GM21528 (cell line): ENCODE data around the gene IGFBP6.
"Not testable (repeated sequence)": the region's sequence is repeated elsewhere in the genome, so short reads cannot be mapped to it uniquely, and the experiment has no call there.

Experiments used
- ATAC-seq: cut with Tn5 transposase; IDR thresholded peaks from one replicate; pipeline ENCODE4 v1.9.1; 2021; ENCODE audit warnings: mild to moderate bottlenecking, moderate library complexity; ENCODE audit not compliant: unreplicated experiment, low FRiP score

The IGFBP6 gene

DNA sequence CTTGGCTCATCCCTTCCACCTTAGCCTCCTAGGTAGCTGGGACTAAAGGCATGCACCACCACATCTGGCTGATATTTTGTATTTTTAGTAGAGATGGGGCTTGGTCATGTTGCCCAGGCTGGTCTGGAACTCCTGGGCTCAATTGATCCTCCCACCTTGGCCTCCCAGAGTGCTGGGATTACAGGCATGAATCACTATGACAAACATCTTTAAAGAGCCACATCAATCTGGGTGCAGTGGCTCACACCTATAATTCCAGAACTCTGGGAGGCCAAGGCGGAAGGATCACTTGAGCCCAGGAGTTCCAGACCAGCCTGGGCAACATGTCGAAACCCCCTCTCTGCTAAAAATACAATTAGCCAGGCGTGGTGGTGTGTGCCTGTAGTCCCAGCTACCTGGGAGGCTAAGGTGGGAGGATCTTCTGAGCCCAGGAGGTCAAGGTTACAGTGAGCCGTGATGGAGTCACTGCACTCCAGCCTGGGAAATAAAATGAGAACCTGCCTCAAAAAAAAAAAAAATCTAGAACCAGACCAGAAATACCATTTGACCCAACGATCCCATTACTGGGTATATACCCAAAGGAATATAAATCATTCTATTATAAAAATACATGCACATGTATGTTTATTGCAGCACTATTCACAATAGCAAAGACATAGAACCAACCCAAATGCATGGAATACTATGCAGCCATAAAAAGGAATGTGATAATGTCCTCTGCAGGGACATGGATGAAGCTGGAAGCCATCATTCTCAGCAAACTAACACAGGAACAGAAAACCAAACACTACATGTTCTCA, 2.5 kb upstream of the IGFBP6 start:
- ATAC-seq: not testable (repeated sequence)

DNA sequence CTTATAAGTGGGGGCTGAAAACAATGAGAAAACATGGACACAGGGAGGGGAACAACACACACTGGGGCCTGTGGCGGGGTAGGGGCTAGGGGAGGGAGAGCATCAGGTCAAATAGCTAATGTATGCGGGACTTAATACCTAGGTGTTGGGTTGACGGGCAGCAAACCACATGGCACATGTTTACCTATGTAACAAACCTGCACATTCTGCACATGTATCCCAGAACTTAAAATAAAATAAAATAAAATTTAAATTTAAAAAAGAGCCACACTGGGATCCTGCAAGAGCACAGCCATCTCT, 1.9 kb upstream of the IGFBP6 start:
- not testable (repeated sequence) for ATAC-seq

DNA sequence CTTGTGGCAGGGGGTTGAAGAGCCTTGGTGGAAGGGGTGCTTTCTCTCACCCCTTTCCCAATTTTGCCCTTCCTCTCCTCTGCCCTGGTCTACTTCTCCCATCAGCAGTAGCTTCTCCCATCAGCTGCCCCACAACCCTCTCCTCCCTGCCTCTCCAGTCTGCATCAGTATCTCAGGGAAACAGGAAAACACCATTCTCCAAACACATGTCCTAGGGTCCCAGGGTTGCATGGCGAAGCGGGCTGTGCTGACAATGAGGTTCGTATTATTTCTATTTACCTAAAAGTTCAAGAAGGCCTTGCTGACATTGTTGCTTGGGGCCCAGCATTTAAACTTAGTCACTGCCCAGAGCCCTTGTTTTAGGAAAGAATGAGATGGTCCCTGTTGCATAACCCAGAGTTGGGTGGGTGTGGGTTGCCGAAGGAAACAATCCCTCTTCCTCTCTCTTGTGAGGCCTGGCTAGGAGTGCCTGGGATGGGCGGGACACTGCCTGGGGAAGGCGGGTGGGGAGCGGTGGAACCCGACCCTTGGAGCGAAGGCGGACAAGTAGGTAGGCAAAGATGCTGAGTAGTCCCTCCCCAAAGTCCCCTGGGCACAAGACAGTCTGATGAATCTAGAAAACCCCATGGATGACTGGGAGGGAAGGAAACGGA, 1.3 kb upstream of the IGFBP6 start:
- no peak for ATAC-seq

DNA sequence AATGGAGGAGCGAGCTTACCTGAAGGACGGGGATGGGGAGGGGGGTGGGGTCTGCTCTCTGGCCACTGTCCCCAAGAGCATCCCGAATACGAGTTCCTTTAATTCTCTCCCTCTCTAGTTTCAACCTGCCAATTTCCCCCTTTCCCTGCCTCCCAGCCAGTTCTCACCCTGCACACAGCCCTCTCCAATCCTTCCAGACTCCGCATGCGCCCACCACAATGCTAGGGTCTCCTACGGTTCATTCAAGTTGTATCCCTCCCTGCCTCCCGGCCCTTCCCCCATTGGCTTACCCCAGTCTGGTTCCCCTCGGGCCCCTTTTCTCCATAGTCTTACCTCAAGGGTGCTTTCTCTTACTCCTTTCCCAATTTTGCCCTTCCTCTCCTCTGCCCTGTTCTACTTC, 708 bp upstream of the IGFBP6 start:
- ATAC-seq: no peak

DNA sequence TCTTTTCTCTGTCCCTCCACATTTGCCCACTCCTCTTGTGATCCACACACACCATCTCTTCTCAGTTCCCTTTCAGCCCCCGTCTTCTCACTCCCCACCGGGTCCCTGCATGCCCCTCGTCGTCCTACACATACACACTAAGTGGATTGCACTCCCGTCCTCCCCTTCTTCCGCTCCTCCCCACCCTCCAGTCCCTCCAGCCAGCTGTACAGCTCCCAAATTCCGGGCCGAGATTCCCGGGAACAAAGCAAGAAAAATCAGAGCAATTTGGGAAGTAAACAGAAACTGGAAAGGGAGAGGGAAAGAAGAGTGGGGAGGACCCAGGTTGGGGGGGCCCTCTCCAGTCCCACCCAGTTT, 282 bp upstream of the IGFBP6 start:
- ATAC-seq: no peak

DNA sequence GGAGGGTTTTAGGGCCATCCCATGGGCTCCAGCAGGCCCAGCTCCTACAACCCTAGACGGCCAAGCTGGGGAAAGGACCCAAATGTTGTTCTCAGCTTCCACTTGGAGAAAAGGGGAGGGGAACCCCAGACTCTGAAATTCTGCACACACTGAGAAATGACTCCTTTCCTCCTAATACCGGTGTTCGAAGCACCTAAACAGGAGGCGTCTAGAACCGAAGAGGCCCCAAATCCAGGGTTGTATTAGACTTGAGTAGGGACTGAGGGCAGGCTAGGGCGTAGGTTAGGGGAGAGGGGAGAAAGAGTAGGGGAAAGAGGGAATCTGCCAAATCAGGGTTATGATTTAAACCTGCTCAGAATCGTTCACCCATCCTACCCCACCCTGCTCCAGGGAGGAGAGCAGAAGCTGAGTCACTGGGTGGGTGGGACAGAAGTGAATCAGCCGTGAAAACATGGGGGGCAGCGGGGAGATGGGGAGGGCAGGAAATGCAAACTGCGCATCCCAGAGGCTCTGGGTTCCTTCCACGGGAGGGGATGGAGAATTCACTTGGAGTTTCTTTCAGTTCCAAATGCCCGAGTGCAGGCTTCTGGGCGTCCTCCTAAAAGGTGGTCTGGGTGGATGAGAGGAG, 1.0 kb downstream of the IGFBP6 start:
- ATAC-seq: no peak

DNA sequence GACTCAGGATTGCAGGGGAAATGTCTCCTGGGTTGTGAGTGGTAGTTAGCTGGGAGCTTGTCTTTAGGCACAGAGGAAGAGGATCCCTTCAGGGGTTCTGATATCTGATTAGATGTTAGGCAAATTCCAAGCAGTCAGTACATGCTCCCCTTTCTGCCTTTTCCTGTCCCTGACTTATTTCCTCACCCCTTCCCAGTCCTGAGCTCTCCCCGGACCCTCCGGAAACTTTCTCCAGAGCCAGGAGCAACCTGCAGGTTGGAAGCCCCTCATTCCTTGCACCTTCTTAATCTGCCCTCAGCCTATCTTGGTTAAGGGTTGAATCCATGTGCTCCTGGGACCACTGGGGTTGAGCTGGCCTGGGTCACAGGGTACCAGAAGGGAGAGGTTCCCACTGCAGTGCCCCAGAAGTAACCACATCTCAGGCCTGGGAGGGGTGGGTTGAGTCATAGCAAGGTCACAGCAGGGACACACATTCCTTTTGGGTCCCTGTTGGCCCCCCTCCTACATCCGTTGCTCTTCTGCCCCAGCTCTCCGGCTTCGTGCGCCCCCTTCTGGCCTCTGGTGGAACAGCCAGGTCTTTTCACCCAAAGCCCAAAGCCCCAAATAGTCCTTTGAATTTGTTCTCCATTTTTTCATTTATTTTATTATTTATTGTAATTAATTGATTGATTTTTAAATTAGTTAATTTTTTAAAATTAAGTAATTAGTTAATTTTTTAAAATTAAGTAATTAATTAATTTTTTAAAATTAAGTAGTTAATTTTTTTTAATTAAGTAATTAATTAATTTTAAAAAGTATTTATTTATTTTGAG, 1.8 kb downstream of the IGFBP6 start:
- ATAC-seq: no peak

DNA sequence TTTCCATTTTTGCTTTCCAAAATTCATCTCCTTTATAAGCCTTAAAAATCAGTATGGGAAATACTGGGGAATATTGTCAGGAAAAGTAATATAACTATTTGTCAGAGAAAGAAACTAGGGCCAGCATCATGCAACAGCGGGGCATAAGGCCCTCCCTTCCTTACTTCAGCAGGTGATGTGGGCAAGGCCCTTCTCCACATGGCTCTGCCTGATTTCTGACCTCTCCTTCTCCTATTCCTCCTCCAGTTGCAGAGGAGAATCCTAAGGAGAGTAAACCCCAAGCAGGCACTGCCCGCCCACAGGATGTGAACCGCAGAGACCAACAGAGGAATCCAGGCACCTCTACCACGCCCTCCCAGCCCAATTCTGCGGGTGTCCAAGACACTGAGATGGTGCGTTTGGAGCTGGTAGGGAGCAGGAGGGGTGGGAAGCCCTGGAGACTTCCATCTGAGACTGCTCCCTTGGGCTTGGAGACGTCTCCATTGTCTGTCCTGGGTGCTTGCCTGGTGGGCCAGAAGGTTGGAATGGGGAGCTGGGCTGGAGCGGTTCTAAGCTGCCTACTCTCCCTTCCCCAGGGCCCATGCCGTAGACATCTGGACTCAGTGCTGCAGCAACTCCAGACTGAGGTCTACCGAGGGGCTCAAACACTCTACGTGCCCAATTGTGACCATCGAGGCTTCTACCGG, 3.1 kb downstream of the IGFBP6 start:
- ATAC-seq: no peak

DNA sequence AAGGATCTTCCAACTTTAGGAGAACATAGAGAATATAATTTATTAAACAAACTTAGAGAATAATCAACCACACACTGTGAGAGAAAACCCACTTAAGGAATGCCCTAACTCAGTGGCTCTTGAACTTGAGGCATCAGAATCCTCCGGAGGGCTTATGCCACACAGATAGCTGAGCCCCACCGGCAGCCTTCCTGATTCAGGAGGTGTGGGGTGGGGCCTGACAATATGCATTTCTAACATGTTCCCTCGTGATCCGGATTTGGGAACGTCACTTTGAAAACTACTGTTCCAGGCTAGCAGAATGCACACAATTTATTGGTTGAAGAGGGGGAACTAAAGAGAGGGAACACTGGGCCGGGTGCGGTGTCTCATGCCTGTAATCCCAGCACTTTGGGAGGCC, 3.8 kb downstream of the IGFBP6 start:
- ATAC-seq: no peak

DNA sequence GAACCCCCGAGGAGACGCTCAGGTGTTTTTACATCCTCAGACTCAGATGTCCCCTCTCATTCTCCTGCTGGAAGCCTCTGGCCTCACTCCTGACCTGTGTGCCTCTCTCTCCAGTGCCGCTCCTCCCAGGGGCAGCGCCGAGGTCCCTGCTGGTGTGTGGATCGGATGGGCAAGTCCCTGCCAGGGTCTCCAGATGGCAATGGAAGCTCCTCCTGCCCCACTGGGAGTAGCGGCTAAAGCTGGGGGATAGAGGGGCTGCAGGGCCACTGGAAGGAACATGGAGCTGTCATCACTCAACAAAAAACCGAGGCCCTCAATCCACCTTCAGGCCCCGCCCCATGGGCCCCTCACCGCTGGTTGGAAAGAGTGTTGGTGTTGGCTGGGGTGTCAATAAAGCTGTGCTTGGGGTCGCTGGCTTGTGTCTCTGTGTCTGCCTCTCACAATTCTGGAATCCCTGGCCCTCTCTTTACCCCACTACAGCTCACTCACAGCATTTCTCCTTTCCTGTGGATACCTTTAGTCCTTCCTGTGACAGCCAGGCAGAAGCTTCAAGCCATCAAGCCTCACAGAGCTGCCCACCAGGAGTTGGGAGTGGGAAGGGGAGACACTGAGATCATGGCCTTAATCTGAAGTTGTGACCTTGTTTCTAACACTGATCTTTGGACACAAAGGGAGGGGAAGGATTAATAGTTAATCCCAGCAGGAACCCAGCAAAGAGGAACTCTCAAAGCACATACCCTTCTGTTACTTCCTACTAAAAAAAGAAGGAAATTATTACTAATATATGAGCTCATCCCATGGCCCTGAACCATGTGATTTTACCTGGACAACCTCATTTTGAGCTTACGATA, 4.7 kb downstream of the IGFBP6 start:
- no peak for ATAC-seq

DNA sequence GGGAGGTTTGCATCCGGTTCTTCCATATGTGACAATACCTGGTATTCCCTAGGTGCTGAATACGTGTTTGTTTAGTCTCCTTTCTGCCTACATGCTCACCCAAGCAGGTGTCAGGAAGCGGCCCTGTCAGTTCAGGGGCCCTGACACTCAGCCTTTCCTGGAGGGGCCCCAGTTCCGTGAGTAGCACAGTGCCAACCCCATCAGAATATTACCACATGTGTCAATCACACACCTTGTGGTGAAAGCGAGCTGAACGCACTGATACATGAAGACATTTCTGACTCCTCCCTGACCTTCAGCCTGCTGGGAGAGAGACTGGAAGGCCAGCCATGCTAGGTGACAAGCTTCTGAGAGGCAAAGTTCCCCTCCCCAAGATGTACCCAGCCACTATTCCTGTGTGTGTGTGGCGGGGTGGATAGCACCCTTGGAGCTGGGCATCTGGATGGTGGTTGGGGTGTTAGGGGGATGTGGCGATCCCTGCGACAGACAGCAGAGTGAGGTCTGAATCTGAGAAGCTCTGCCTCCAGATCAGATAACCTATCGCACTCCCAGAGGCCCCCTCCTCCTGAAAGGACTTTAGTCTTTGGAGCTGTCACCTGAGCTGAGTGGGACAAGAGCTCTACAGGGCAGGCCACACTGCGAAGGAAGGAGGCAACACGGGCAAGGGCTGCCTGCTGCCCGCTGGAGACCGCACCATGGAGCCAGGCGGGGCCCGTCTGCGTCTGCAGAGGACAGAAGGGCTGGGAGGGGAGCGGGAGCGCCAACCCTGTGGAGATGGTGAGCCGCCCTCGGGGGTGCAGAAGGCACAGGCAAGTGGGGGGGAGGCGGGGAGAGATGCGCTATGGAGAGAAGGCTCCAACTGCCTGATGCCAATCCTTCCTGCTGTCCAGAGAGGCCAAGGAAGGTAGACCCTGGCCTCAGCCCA, 5.7 kb downstream of the IGFBP6 start, which contains the start of gene SOAT2:
TSS of gene SOAT2 (plus strand) at position 604 of the 925 bp plus-strand sequence. CDS start at position 696, 92 bp downstream.
- no peak for ATAC-seq

DNA sequence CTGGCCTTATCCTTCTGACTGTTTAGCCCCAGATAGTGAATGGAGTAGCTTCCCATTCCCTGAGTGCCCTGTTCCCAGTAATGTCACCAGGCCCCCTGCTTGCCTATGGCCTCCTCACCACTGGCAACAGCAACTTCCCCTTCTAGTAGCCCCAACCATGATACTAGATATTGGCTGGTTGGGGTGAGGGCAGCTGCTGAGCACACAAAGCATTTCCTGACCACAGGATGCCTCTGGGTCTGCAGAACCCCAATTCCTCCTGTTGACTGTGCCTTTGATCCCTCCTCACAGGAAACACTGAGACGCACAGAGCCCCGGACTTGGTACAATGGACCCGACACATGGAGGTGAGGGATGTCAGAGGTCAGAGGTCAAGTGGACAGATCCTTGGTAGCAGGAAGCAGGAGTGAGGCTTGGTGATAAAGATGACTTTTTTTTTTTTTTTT, 6.4 kb downstream of the IGFBP6 start:
- no peak for ATAC-seq

DNA sequence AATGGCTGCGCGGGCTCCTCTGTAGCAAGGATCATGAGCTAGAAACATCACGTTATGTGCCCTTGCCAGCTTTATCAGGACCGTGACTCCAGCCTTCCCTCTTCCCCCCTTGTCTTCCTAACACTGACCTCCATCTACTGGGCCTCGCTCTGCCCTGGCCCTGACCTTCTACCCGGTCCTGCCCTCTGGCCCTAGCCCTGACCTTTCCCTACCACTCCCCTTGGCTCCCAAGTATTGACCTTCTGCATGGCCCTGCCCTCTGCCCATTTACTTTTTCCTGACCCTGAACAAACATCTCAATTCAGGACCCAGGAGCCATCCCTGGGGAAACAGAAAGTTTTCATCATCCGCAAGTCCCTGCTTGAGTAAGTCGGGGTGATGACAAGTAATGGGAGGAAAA, 7.8 kb downstream of the IGFBP6 start:
- ATAC-seq: no peak

DNA sequence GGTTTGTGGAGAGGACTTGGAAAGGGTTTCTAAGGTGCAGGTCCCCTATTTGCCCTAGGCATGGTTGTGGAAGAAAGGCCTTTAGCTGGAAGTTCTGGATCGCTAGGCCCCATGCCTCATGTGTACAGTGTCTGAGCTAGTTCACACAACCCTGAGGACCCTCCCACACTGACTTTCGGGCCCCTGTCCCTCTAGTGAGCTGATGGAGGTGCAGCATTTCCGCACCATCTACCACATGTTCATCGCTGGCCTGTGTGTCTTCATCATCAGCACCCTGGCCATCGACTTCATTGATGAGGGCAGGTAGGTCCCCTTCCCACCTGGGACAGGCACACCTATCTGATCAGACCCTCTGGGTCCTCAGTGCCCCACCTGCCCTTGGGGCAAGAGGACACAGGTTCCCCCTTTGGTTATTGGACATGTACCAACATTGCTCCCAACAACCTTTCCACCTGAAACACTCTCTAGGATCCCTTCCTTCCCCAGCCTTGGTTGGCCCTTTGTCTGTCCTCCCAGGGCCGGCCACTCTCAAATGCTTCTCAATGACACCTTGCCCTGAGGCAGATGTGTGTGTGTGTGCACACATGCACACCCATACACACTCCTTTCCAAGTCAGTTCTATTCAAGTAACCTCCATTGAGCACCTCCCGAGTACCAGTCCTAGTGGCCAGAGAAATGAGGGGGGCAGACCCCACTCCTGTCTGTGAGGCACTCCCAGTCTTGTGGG, 8.4 kb downstream of the IGFBP6 start:
- no peak for ATAC-seq

DNA sequence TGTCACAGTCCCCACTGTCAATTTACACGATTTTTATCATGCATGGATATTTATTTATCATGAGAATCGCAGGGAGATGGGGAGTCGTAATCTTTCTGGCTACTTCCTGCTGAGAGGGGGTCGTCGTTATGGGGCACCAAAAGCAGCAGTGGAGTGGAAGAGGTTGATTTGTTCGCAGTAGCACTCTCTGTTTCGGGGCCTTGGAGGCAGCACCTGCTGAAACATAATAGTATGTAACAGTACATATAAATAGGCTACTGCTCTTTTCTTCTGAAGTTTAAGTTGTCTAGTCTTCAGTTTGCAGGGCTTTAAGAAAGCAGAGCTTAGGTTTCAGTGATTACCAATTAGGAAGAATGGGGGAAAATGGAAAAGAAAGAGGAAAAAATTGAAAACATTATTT, 9.7 kb downstream of the IGFBP6 start:
- no peak for ATAC-seq

DNA sequence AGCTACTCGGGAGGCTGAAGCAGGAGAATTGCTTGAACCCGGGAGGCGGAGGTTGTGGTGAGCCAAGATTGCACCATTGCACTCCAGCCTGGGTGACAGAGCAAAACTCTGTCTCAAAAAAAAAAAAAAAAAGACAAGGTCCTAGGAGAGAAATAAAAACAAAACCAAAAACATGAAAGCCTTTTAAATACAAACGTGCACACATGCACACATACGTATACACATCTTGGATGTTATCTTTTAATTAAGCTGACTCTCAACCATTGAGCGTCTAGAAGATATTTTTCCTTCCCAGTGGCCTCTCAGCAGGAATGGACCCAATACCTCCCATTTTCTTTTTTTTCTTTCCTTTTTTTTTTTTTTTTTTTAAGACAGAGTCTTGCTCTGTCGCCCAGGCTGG, 15.0 kb downstream of the IGFBP6 start:
- not testable (repeated sequence) for ATAC-seq

DNA sequence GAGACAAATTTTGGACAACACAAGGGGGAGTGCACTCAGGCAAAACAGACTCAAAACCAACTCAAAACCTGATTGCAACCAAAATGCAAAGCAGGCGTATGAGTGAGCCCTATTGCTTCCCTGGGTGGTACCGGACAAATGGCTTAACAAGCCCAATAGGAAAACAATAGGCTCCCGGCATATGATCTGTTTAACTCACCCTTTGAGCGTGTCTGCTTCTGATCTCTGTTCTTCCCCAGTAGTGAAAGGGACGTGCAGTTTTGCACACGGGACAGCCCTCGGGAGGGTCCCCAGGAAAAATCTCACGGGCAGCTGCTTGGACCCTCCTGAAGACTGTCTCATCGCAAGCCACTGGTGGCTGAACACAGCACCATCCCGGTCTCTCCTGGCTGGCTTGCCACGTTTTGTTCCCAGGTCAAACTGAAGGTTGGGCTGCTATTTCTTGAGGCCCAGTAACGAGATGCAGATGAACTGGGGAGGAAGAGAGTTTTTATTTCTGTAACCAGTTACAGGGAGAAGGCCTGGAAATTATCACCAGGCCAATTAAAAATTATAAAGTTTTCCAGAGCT, 15.8 kb downstream of the IGFBP6 start:
- ATAC-seq: no peak
